IPS-18a (cell line): ENCODE measurements around the gene SNX32.

Experiments used
- H3K27ac ChIP-seq: one replicate; pipeline ENCODE4 v1.5.1; 2013; ENCODE audit warnings: low read length
- H3K27me3 ChIP-seq: one replicate; pipeline ENCODE4 v1.6.1; 2013; ENCODE audit warnings: mild to moderate bottlenecking, low read length; ENCODE audit not compliant: control insufficient read depth, insufficient read depth
- H3K36me3 ChIP-seq: one replicate; pipeline ENCODE4 v1.6.1; 2013; ENCODE audit warnings: low read depth, low read length; ENCODE audit not compliant: control insufficient read depth
- H3K4me1 ChIP-seq: one replicate; pipeline ENCODE4 v1.6.1; 2013; ENCODE audit warnings: low read depth, low read length; ENCODE audit not compliant: control insufficient read depth
- H3K4me3 ChIP-seq: one replicate; pipeline ENCODE4 v1.5.1; 2013; ENCODE audit warnings: low read length
- H3K9ac ChIP-seq: one replicate; pipeline ENCODE4 v1.6.1; 2013; ENCODE audit warnings: mild to moderate bottlenecking, low read length, moderate library complexity
- H3K9me3 ChIP-seq: one replicate; pipeline ENCODE4 v1.6.1; 2013; ENCODE audit warnings: low read depth, low read length; ENCODE audit not compliant: control insufficient read depth

Gene SNX32

GRCh38 chr11:65790902-65791650, 42.7 kb upstream of the SNX32 start:
- no peaks in the 10 kb centered on the region for H3K36me3 ChIP-seq
- H3K4me1 ChIP-seq, result peaks cover 16% of the 10 kb centered on the region
- H3K4me3 ChIP-seq, result no peak overlapping the region
- H3K27ac ChIP-seq, result no peak overlapping the region
- no peak overlapping the region for H3K9ac ChIP-seq
- peaks cover 29% of the 10 kb centered on the region for H3K27me3 ChIP-seq
- H3K9me3 ChIP-seq, result no peaks in the 10 kb centered on the region

- H3K9me3 ChIP-seq, result no peaks in the 10 kb centered on the region
- H3K27ac ChIP-seq, result no peak overlapping the region
- H3K4me3 ChIP-seq, result no peak overlapping the region
- H3K27me3 ChIP-seq, result peaks cover 23% of the 10 kb centered on the region
- peaks cover 23% of the 10 kb centered on the region for H3K4me1 ChIP-seq
- H3K36me3 ChIP-seq, result no peaks in the 10 kb centered on the region
- H3K9ac ChIP-seq, result no peak overlapping the region
Measured at GRCh38 chr11:65791719-65792213, 42.0 kb upstream of the SNX32 start.

GRCh38 chr11:65792456-65792855, 41.3 kb upstream of the SNX32 start:
- no peaks in the 10 kb centered on the region for H3K36me3 ChIP-seq
- H3K9me3 ChIP-seq, result no peaks in the 10 kb centered on the region
- peaks cover 18% of the 10 kb centered on the region for H3K27me3 ChIP-seq
- H3K9ac ChIP-seq, result no peak overlapping the region
- no peak overlapping the region for H3K27ac ChIP-seq
- H3K4me1 ChIP-seq, result peaks cover 30% of the 10 kb centered on the region
- H3K4me3 ChIP-seq, result no peak overlapping the region

GRCh38 chr11:65793144-65793581, 40.6 kb upstream of the SNX32 start:
- no peak overlapping the region for H3K9ac ChIP-seq
- H3K9me3 ChIP-seq, result no peaks in the 10 kb centered on the region
- no peak overlapping the region for H3K27ac ChIP-seq
- no peaks in the 10 kb centered on the region for H3K36me3 ChIP-seq
- H3K4me1 ChIP-seq, result peaks cover 35% of the 10 kb centered on the region
- peaks cover 11% of the 10 kb centered on the region for H3K27me3 ChIP-seq
- no peak overlapping the region for H3K4me3 ChIP-seq

GRCh38 chr11:65793625-65794400, 40.0 kb upstream of the SNX32 start:
- Histone ChIP-seq H3K27me3 (peaks cover 4% of the 10 kb centered on the region), H3K27ac (no peak overlapping the region), H3K9me3 (no peaks in the 10 kb centered on the region), H3K9ac (no peak overlapping the region), H3K36me3 (no peaks in the 10 kb centered on the region), H3K4me1 (peaks cover 31% of the 10 kb centered on the region), H3K4me3 (no peak overlapping the region)

GRCh38 chr11:65794570-65795510, 38.9 kb upstream of the SNX32 start:
- no peaks in the 10 kb centered on the region for H3K36me3 ChIP-seq
- H3K4me3 ChIP-seq, result no peak overlapping the region
- peaks cover 24% of the 10 kb centered on the region for H3K4me1 ChIP-seq
- no peak overlapping the region for H3K9ac ChIP-seq
- no peaks in the 10 kb centered on the region for H3K9me3 ChIP-seq
- H3K27me3 ChIP-seq, result no peaks in the 10 kb centered on the region
- no peak overlapping the region for H3K27ac ChIP-seq

GRCh38 chr11:65796726-65797601, 36.8 kb upstream of the SNX32 start:
- Histone ChIP-seq H3K4me3 (peak overlapping the region; percentile 28), H3K27me3 (no peaks in the 10 kb centered on the region), H3K27ac (no peak overlapping the region), H3K9ac (no peak overlapping the region), H3K36me3 (no peaks in the 10 kb centered on the region), H3K4me1 (peaks cover 24% of the 10 kb centered on the region), H3K9me3 (no peaks in the 10 kb centered on the region)

- Histone ChIP-seq H3K36me3 (no peaks in the 10 kb centered on the region), H3K4me1 (peaks cover 24% of the 10 kb centered on the region), H3K27ac (no peak overlapping the region), H3K9ac (no peak overlapping the region), H3K9me3 (no peaks in the 10 kb centered on the region), H3K27me3 (no peaks in the 10 kb centered on the region), H3K4me3 (no peak overlapping the region)
Measured at GRCh38 chr11:65797711-65798110, 36.1 kb upstream of the SNX32 start.

GRCh38 chr11:65798882-65799281, 34.9 kb upstream of the SNX32 start:
- no peaks in the 10 kb centered on the region for H3K27me3 ChIP-seq
- peaks cover 24% of the 10 kb centered on the region for H3K4me1 ChIP-seq
- no peak overlapping the region for H3K27ac ChIP-seq
- no peak overlapping the region for H3K4me3 ChIP-seq
- no peaks in the 10 kb centered on the region for H3K36me3 ChIP-seq
- H3K9ac ChIP-seq, result no peak overlapping the region
- no peaks in the 10 kb centered on the region for H3K9me3 ChIP-seq

- Histone ChIP-seq H3K4me1 (peaks cover 20% of the 10 kb centered on the region), H3K9ac (no peak overlapping the region), H3K27ac (no peak overlapping the region), H3K27me3 (no peaks in the 10 kb centered on the region), H3K9me3 (no peaks in the 10 kb centered on the region), H3K36me3 (no peaks in the 10 kb centered on the region), H3K4me3 (no peak overlapping the region)
Measured at GRCh38 chr11:65801153-65801987, 32.4 kb upstream of the SNX32 start.
